ENCODE data around the gene NTMT2.

NTMT2 gene

DNA sequence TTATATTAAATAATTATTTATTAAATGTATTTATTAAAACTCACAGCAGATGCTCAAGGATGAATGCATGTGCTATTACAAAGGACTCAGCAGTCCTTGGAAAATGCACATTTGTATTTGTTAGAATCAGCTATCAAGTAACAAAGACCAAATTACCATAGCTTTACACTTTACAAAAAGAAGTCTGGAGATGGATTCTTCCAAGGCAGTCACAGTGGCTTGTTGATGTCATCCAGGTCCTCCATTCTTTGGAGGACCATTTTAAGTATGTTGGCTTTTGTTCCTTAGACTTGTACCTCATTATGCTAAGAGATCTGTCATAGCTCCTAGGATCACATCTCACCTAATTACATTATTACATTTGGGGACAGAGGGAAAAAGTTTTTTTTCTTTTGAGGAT is 63.4 kb downstream of the NTMT2 start:
- no peak for DNase-seq (ENCODE audit: low read depth in 2 of 2)

DNA sequence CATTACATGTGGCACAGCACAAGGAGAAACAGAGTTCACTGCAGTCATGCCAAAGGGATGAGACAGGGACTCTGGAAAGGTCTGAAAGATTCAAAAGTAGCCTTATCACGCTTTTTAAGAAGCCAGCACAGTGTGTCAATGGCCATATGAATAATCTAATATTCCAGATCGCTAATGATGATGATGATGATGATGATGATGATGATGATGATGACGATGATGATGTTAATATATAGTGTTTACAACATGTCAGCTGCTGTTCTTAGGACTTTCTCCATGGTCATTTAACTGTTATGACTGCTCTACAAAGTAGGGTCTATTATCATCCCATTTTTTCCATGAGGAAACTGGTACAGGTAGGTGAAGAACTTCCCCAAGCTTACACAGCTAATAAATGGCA is 64.4 kb downstream of the NTMT2 start:
- DNase-seq (ENCODE audit: low read depth in 2 of 2): no peak

DNA sequence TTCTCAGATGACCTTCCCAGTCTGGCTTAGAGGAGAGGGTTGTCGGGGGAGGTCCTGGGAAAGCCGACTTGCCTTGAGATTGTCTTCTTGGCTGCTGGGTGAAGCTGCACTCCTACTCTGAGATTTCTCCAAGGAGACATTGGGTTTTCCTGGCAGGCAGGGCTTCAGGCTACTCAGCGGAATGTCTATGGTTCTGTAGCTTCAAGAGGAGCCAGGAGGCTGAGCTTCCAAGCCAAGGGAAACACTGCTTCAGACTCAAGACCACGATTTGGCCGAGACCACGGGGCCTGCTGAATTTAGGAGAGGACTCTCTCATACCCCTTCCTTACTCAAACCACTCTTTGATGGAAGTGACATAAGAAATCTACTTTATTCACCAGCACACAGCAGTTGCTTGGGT is 67.8 kb downstream of the NTMT2 start:
- no peak for DNase-seq (ENCODE audit: low read depth in 2 of 2)

DNA sequence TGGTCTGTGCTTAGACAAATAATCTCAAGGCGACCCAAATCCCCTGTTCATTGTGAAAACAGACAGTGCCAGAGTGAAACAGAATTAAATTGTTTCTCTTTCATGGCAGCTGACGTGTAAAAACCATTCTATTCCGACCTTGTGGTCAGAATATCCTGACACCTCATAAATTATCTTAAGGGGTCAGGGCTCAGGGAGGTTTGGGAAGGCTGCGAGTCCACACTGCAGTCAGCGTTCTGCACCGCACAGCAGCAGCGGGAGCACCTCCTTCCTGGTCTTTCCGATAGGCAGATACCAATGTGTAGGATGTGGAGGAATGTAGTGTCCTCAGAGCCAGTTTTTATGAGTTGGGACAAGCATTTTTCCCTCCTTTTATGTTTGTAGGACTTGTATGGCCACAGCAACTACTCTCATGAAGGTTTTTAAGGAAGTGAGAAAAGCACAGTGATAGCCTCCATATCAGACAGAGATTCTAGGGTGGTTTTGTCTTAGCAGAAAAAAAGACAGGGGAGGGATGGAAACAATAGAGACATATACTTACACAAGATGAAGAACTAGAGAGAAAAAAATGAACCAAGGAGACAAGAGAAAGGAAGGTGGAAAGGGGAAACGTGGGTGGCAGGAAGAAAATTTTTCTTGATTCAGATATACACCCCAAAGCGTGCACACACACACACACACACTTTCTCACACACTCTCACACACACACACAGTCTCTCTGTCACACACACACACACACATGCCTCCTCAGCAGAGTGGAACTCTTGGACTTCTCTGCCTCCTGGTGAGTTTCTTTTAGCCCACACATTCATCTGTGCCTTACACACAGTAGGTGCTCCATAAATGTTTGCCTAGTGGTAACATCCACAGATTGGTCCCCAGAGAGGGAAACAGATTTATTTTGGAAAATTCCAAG is 68.6 kb downstream of the NTMT2 start:
- DNase-seq (ENCODE audit: low read depth in 2 of 2): no peak

DNA sequence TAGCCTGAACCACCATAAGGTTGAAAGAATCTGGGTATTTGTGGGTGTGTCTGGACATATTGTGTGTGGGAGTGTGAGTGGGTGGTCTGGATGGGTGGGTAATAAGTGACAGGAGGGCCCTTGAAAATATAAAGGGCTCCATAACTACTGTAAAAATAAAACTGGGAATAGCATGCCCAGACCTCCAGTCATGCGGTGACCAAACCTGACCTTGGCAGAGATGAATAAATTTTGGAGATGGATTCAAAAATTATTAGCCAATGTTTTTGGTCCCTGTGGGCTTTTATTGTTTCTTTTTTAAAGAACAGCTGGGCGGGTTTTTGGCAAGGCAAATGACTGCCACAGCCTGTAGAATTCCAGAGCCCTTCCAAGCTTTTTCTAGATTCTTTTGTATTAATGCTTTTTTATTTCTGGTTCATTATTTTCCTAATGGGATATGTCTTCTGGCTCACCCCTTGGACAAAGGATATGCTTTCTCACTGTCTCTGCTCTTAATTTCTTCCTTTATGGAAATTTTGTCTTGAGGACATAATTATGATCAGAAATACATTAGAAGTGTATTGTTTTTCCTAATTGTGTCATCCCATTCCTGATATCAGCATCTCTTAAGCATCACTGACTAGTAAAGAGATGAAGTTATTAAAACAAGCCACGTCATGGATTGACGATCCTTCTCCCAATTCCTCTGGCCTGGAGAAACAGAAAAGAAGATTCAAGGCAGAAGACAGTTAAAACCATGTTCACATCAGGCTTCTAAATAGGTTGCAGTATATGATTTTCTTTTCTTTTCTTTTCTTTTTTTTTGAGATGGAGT is 69.5 kb downstream of the NTMT2 start:
- DNase-seq (ENCODE audit: low read depth in 2 of 2): no peak

DNA sequence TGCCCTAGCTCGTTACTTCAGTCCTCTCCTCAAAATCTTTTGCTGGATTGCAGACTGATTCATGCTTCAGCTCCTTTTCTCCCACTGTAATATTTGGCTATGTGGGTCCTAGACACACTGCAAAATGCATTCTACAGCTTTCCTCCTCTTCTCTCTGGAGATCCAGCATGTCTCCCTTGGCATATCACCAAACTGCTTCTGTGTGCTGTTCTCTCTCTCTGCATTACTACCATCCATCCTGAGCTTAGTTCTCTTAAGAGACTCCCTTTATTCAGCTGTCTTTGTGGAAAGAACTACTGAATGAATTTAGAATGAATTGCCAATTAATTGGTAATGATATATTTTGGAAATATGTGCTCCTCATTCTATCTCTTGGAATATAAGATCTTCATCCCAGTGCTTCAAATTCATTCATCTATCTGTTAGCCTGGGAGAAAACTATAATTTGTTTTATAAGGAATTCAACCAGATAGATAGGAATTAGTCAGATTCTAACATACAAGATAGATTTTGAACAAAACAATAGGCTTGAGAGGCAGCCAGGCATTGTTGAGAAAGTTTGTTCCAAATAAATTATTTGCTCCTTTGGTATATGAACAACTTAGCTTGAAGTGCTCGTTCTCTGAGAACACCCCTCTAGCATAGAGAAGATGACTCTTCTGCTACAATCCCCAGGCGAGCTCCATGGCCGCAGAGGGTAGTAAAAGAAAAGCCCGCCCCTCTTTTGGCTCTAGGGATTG is 71.9 kb downstream of the NTMT2 start:
- DNase-seq (ENCODE audit: low read depth in 2 of 2): no peak

DNA sequence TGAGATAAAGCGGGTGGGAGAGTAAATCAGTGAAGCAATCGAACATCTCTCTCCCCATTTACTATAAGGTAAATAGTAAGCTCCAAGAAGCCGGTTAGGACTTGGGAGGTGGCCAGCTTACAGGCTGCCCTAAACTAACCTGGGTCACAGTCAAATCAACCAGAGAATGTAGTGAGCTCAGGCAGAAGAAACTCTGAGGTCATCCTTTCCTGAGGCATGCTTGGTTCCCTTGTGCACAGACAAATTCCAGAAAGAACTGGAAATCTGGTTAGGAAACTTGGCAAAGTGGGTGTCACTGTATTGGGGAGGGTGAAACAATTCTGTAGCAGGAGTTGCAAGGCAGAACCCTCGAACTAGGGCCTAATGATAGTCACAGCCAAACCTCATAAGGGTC is 72.5 kb downstream of the NTMT2 start:
- no peak for DNase-seq (ENCODE audit: low read depth in 2 of 2)
